ENCODE results near the gene SLC41A1.

SLC41A1 gene

DNA sequence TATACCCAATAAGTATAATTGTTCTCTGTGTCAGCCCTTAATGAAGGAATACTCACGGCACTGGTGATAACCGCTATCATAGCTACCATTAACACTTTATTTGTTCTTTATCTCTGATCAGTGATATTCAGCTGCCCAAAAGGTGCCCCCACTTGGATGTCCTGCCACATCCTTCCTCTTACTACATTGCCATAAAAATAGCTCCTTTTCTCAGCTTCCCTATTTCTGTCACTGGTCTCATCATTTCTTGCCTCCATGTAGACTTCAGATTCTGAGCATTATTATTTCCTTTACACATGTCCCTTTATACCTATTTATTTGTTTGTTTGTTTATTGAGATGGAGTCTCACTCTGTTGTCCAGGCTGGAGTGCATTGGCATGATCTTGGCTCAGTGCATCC is 35.0 kb downstream of the SLC41A1 start:
- no peak for DNase-seq (ENCODE audit: insufficient read length, low spot score)
- TF ChIP-seq SPI1 (IDR thresholded peaks at IDR 0.05; ENCODE audit: low read depth, low read length) (no peak), POU2F2 (IDR thresholded peaks at IDR 0.05; ENCODE audit: low read depth, low read length) (no peak), POLR2AphosphoS5 (IDR thresholded peaks at IDR 0.05; ENCODE audit: low read depth, low read length) (no peak), TAF1 (IDR thresholded peaks at IDR 0.05; ENCODE audit: low read depth, low read length) (no peak), POLR2A (IDR thresholded peaks at IDR 0.05; ENCODE audit: low read depth, low read length) (no peak), PAX5 (IDR thresholded peaks at IDR 0.05; ENCODE audit: insufficient read depth, low read length, severe bottlenecking) (no peak)
- FAIRE-seq = no peak

DNA sequence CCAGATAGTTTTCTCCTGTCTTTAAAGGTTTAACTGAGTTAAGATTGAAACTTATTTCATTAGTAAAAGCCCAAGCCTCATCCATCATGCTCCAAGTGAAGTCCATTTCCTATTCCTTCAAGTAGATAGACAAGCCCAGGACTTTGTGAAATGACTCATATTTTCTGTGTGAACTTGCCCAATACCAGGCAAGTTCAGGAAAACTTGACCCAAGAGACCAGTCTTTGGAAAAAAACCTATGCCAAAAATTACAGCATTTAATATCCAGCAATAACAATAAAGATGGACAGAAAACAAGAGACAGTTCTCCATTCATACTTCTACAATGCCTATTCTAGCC is 37.3 kb downstream of the SLC41A1 start:
- TF ChIP-seq POLR2A (IDR thresholded peaks at IDR 0.05; ENCODE audit: low read depth, low read length) = no peak
- TF ChIP-seq PAX5 (IDR thresholded peaks at IDR 0.05; ENCODE audit: insufficient read depth, low read length, severe bottlenecking) = no peak
- TF ChIP-seq POLR2AphosphoS5 (IDR thresholded peaks at IDR 0.05; ENCODE audit: low read depth, low read length) = no peak
- TF ChIP-seq POU2F2 (IDR thresholded peaks at IDR 0.05; ENCODE audit: low read depth, low read length) = no peak
- TF ChIP-seq TAF1 (IDR thresholded peaks at IDR 0.05; ENCODE audit: low read depth, low read length) = no peak
- TF ChIP-seq SPI1 (IDR thresholded peaks at IDR 0.05; ENCODE audit: low read depth, low read length) = no peak
- no peak for DNase-seq (ENCODE audit: insufficient read length, low spot score)
- FAIRE-seq = no peak

DNA sequence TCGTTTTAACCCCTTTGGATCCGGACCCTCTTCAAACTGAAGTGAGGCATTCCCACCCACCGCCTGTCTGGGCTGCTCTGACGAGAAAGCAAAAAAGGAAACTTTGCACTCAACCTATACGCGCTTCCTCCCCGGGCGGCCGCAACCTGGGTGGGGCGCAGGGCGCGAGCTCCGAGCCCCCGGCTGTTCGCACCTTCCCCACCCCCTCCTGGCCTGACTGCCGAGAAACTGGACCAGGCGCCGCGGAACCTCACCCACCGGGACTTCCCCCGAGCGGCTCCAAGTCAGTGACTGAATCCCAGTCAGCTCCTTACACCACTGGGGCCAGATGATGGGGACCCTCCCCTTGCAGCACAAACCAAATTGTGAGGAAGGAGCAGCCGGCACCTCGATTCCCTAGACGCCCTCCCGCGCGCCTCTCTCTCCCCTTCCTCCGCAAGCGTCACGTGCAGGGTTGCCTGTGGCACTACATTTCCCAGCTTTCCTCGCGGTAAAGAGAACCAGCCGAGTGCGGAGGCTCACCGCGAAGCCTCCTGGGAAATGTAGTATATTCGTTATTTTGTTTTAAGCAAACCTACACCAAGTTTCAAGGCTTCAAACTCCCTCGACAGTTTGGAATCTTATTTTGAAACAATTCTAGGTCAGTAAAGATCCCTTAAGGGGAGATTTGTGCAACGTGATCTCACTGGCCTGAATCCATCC is 37.8 kb downstream of the SLC41A1 start, which contains the start of gene RAB29:
Gene RAB29, minus strand, starts transcription at position 468 of the 702 bp plus-strand sequence. CDS start 526 bp downstream, outside the sequence.
- FAIRE-seq = peak; percentile 78

DNA sequence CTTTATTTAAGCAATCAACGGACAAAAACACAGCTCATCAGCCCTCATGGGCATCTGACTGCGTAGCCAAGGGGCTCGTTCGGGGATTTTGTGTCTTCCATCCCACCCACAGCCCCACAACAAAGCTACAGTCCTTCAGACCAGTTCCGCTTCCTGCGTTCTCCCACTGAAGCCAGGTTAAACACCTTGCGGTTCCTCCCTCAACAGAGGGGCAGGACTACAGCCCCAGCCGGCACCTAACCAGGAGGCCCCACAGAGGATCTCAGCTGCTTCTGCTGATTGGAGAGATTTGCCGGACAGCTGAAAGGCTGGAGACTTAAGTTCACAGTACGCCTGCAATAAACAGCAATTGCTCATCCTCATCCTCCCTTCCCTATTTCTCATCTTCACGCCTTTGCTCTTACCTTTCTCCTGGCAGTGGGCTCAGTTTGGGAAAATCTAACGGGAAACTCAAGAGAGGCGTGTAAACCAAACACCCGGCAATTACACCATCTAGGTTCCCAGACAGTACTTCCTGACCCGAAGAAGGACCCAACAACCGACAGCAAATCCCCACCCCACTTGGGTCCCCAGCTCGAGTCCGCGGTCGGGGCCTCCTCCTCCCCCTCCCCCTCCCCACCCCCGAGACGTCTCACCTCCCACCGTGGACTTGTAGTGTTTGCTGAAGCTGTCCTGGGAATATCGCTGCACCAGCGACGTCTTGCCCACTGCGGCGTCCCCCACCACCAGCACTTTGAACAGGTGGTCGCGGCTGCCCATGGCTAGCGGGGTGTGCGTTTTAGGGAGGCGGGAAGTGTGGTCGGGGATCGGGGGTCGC is 38.6 kb downstream of the SLC41A1 start:
- TF ChIP-seq SPI1 (IDR thresholded peaks at IDR 0.05; ENCODE audit: low read depth, low read length) (peak; percentile 53), POU2F2 (IDR thresholded peaks at IDR 0.05; ENCODE audit: low read depth, low read length) (no peak), POLR2A (IDR thresholded peaks at IDR 0.05; ENCODE audit: low read depth, low read length) (no peak), TAF1 (IDR thresholded peaks at IDR 0.05; ENCODE audit: low read depth, low read length) (no peak), PAX5 (IDR thresholded peaks at IDR 0.05; ENCODE audit: insufficient read depth, low read length, severe bottlenecking) (peak; percentile 60)
- DNase-seq (ENCODE audit: insufficient read length, low spot score) (no peak), FAIRE-seq (peak; percentile 28)

More for the DNA sequence above, 37.8 kb downstream of the SLC41A1 start, which contains the start of gene RAB29:
- no peak for TF ChIP-seq POLR2AphosphoS5 (IDR thresholded peaks at IDR 0.05; ENCODE audit: low read depth, low read length)
- no peak for TF ChIP-seq POLR2A (IDR thresholded peaks at IDR 0.05; ENCODE audit: low read depth, low read length)
- peak; percentile 57 for TF ChIP-seq SPI1 (IDR thresholded peaks at IDR 0.05; ENCODE audit: low read depth, low read length)
- peak; percentile 57 for DNase-seq (ENCODE audit: insufficient read length, low spot score)

DNA sequence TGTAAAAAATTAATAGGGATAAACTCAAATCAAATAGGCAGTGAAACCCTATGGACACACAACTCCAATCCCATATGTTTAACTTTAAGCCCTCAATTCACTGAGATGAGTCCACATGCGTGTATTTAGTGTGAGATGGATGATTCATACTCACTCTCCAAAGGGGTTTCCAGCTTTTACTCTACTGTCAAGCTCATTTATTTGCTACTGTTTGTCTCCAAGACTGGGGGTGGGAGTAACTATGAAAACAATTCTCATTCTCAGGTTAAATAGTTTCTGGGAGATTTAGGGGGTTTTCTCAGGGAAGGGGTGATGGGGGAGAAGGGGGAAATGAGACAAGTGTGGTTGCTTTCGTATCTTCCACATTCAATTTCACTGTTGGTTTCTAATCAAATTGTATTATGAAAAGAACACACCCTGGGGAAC is 40.4 kb downstream of the SLC41A1 start:
- TF ChIP-seq POLR2AphosphoS5 (IDR thresholded peaks at IDR 0.05; ENCODE audit: low read depth, low read length) = no peak
- TF ChIP-seq SPI1 (IDR thresholded peaks at IDR 0.05; ENCODE audit: low read depth, low read length) = peak; percentile 84
- FAIRE-seq (no peak), DNase-seq (ENCODE audit: insufficient read length, low spot score) (no peak)

DNA sequence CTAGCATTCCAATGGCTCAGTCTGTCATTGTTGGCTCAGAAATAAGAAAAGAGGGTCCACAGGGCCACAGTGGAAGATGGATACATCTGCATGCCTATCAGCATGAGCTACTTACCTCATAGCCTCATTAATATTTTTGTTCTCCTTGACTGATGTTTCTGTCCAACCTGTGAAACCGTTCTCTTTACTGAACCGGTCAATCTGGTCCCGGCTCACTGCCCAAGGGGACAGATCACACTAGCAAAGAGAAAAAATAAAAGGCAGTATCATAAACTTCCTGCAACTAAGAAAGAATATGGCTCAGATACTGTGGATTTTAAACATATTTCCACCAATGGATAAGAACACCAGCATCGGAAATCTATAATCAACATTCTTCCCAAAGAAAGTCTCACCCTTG is 42.4 kb downstream of the SLC41A1 start:
- no peak for FAIRE-seq

DNA sequence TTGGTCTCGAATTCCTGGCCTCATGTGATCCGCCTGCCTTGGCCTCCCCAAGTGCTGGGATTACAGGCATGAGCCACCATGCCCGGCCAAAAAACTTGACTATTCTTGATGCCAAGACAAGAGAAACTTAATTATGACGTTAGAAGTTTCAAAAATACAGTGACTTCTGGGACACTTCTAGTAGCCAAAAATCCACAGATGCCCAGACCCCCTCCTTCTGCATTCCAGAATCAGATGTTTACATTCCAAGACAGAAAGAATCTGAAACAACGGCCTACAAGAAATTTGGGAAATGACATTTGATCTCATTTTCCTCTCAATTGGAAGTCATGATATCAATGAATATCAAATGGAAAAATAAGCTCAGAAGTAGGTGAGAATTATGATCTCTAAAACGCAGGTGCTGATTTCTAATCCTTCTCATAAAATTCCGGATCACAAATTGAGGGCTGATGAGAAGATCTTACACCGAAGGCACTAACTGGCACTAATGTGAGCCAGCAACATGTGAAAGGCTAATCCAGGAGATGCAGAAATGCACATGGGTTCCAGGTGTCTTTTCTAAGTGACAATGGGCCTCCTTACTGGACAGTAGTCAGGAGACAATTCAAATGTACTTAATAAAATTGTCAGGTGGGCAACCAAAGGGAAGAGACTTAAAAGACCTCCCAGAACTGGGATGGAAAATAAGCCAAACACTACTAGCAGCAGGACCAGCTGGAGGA is 43.2 kb downstream of the SLC41A1 start:
- TF ChIP-seq POU2F2 (IDR thresholded peaks at IDR 0.05; ENCODE audit: low read depth, low read length) (no peak), PAX5 (IDR thresholded peaks at IDR 0.05; ENCODE audit: insufficient read depth, low read length, severe bottlenecking) (no peak)
- FAIRE-seq = no peak
- no peak for DNase-seq (ENCODE audit: insufficient read length, low spot score)

More for the DNA sequence above, 42.4 kb downstream of the SLC41A1 start:
- DNase-seq (ENCODE audit: insufficient read length, low spot score) = no peak
- TF ChIP-seq POLR2AphosphoS5 (IDR thresholded peaks at IDR 0.05; ENCODE audit: low read depth, low read length) (no peak), POU2F2 (IDR thresholded peaks at IDR 0.05; ENCODE audit: low read depth, low read length) (no peak), POLR2A (IDR thresholded peaks at IDR 0.05; ENCODE audit: low read depth, low read length) (no peak), SPI1 (IDR thresholded peaks at IDR 0.05; ENCODE audit: low read depth, low read length) (no peak), TAF1 (IDR thresholded peaks at IDR 0.05; ENCODE audit: low read depth, low read length) (no peak), PAX5 (IDR thresholded peaks at IDR 0.05; ENCODE audit: insufficient read depth, low read length, severe bottlenecking) (no peak)

DNA sequence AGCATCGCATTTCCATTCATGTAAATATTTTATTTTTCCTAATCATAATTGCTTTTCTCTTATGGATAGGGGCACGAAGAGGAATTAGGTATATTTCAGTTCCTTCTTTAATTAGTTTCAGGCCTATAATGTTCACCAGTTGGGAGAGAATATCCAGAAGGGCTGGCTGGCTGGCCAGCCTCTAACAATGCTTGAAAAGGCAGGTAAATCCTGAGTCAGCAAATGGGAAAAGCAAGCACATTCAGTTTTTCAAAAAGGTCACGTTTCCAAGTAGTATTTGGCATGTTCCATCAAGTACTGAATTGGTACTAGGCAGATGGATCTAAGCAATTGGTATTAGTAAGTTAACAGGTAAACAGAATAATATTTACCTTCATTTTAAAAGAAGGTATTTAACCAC is 45.8 kb downstream of the SLC41A1 start:
- no peak for FAIRE-seq
- no peak for TF ChIP-seq PAX5 (IDR thresholded peaks at IDR 0.05; ENCODE audit: insufficient read depth, low read length, severe bottlenecking)
- no peak for TF ChIP-seq POLR2AphosphoS5 (IDR thresholded peaks at IDR 0.05; ENCODE audit: low read depth, low read length)
- no peak for TF ChIP-seq POU2F2 (IDR thresholded peaks at IDR 0.05; ENCODE audit: low read depth, low read length)
- TF ChIP-seq SPI1 (IDR thresholded peaks at IDR 0.05; ENCODE audit: low read depth, low read length) = no peak
- no peak for TF ChIP-seq POLR2A (IDR thresholded peaks at IDR 0.05; ENCODE audit: low read depth, low read length)
- TF ChIP-seq TAF1 (IDR thresholded peaks at IDR 0.05; ENCODE audit: low read depth, low read length) = no peak
- no peak for DNase-seq (ENCODE audit: insufficient read length, low spot score)

DNA sequence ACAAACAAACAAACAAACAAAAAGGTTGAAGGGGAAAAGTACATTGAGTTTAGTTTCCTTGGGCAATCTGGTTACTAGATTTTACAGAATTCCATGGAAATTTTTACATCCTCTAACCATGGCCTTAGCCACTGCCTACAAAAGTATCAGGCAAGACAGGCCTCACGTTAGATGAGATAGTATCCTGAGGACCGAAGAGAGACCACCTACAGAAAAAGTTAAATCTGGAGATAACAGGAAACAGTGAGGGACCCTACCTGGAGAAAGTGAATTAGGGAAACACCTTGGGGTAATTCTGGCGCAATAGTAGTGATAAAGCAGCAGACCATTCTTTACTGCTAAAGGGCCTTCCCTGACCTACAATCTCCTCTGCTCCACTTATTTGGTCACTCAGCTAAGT is 46.4 kb downstream of the SLC41A1 start:
- TF ChIP-seq POU2F2 (IDR thresholded peaks at IDR 0.05; ENCODE audit: low read depth, low read length) (no peak), PAX5 (IDR thresholded peaks at IDR 0.05; ENCODE audit: insufficient read depth, low read length, severe bottlenecking) (no peak), SPI1 (IDR thresholded peaks at IDR 0.05; ENCODE audit: low read depth, low read length) (no peak), TAF1 (IDR thresholded peaks at IDR 0.05; ENCODE audit: low read depth, low read length) (no peak), POLR2A (IDR thresholded peaks at IDR 0.05; ENCODE audit: low read depth, low read length) (no peak), POLR2AphosphoS5 (IDR thresholded peaks at IDR 0.05; ENCODE audit: low read depth, low read length) (no peak)
- DNase-seq (ENCODE audit: insufficient read length, low spot score) (no peak), FAIRE-seq (no peak)

Measured in GM12891 (cell line).